Endodermal cell (in vitro differentiated cells): ENCODE measurements around the gene CSNK1E. TPM values are rescaled to one million over a fixed set of nuclear protein-coding genes. Genes with fewer than 3 reads are reported as not detected.

ENCODE experiments used
- DNase-seq: peaks from one replicate; pipeline ENCODE4 v3.0.0-alpha.2; 2017
- H3K27ac ChIP-seq: 2 replicates; pipeline ENCODE4 v1.5.1; 2013; ENCODE audit warnings: mild to moderate bottlenecking, low read depth, low read length, moderate library complexity
- H3K27me3 ChIP-seq: 2 replicates; pipeline ENCODE4 v1.6.1; 2013; ENCODE audit warnings: mild to moderate bottlenecking, low read length, moderate library complexity; ENCODE audit not compliant: insufficient read depth, control insufficient read depth, poor library complexity, severe bottlenecking
- H3K36me3 ChIP-seq: 2 replicates; pipeline ENCODE4 v1.7.0; 2013; ENCODE audit warnings: mild to moderate bottlenecking, low read length, moderate library complexity; ENCODE audit not compliant: control insufficient read depth, insufficient read depth
- H3K4me1 ChIP-seq: one replicate; pipeline ENCODE4 v1.7.0; 2013; ENCODE audit warnings: low read length; ENCODE audit not compliant: control insufficient read depth, insufficient read depth
- H3K4me3 ChIP-seq: 2 replicates; pipeline ENCODE4 v1.5.1; 2013; ENCODE audit warnings: mild to moderate bottlenecking, low read length, moderate library complexity
- H3K9ac ChIP-seq: 2 replicates; pipeline ENCODE4 v1.6.1; 2013; ENCODE audit warnings: mild to moderate bottlenecking, low read length, moderate library complexity; ENCODE audit not compliant: poor library complexity, severe bottlenecking; ENCODE audit errors: extremely low read depth
- H3K9me3 ChIP-seq: 2 replicates; pipeline ENCODE4 v1.6.1; 2013; ENCODE audit warnings: mild to moderate bottlenecking, low read length, moderate library complexity; ENCODE audit not compliant: control insufficient read depth
- H3K27ac Mint-ChIP-seq: 2 replicates; pipeline ENCODE4 v1.8.0; 2020; ENCODE audit warnings: mixed read lengths
- H3K27me3 Mint-ChIP-seq: 2 replicates; pipeline ENCODE4 v1.8.0; 2021; ENCODE audit warnings: mild to moderate bottlenecking, mixed read lengths; ENCODE audit not compliant: insufficient read depth
- H3K36me3 Mint-ChIP-seq: 2 replicates; pipeline ENCODE4 v1.8.0; 2020; ENCODE audit warnings: low read depth, mixed read lengths
- H3K4me1 Mint-ChIP-seq: 2 replicates; pipeline ENCODE4 v1.8.0; 2020; ENCODE audit warnings: mixed read lengths
- H3K4me3 Mint-ChIP-seq: 2 replicates; pipeline ENCODE4 v1.8.0; 2020; ENCODE audit warnings: mild to moderate bottlenecking, moderate library complexity, mixed read lengths
- H3K9me3 Mint-ChIP-seq: 2 replicates; pipeline ENCODE4 v1.8.0; 2020; ENCODE audit warnings: mild to moderate bottlenecking, mixed read lengths
- CTCF ChIP-seq: fragments of 200-600 bp; sonication (generic); conservative IDR thresholded peaks from 2 replicates; pipeline ENCODE4 v1.5.0; 2021; ENCODE audit warnings: antibody characterized with exemption, mild to moderate bottlenecking
- WGBS, 2 experiments: methylation state at CpG; one replicate each; pipeline versions ENCODE4 v1.1.5 to v1.1.7; 2013; ENCODE audit warnings: missing lambda C conversion rate in 2 of 2, mixed read lengths in 1 of 2; ENCODE audit not compliant: insufficient coverage in 1 of 2, insufficient read length in 1 of 2; 5-methylcytosine and 5-hydroxymethylcytosine counted together
- total RNA-seq, 2 donors: library from RNA; stranded (reverse); fragmentation: NEBNext Ultra II Directional in 1 of 2; extraction: Animal tissue kit (Norgen Biotek cat#: 25700) in 1 of 2; gene quantifications; 2 replicates in 1 of 2; 3 replicates in 1 of 2; pipeline ENCODE4 v1.2.1, GENCODE V29; 2021

CSNK1E gene
- total RNA-seq, 2 donors from 2014 or later, result 224 to 229 TPM

- H3K27me3 Mint-ChIP-seq, result peaks cover 2% of the 10 kb centered on the region
- TF ChIP-seq CTCF, result no peak
- H3K27ac ChIP-seq, result no peak overlapping the region
- H3K27ac Mint-ChIP-seq, result peak overlapping the region; percentile 55
- DNase-seq, result peak; percentile 67
- H3K4me3 ChIP-seq, result no peak overlapping the region
- H3K4me1 ChIP-seq, result no peaks in the 10 kb centered on the region
- H3K36me3 ChIP-seq, result no peaks in the 10 kb centered on the region
- H3K9ac ChIP-seq, result no peak overlapping the region
- no peaks in the 10 kb centered on the region for H3K9me3 ChIP-seq
- H3K27me3 ChIP-seq, result no peaks in the 10 kb centered on the region
- H3K9me3 Mint-ChIP-seq, result no peaks in the 10 kb centered on the region
- WGBS, 2 experiments, result 52 to 75% methylated on average over 3 to 6 of the region's 6 CpGs
- H3K36me3 Mint-ChIP-seq, result no peaks in the 10 kb centered on the region
- H3K4me1 Mint-ChIP-seq, result peaks cover 9% of the 10 kb centered on the region
- no peak overlapping the region for H3K4me3 Mint-ChIP-seq
These were observed 8.4 kb upstream of the CSNK1E start for GRCh38 chr22:38325587-38325986.

GRCh38 chr22:38320605-38321402 is 3.6 kb upstream of the CSNK1E start:
- H3K27ac Mint-ChIP-seq, result peak overlapping the region; percentile 64
- no peaks in the 10 kb centered on the region for H3K9me3 ChIP-seq
- H3K27me3 Mint-ChIP-seq, result no peaks in the 10 kb centered on the region
- no peak overlapping the region for H3K4me3 ChIP-seq
- no peaks in the 10 kb centered on the region for H3K9me3 Mint-ChIP-seq
- no peak overlapping the region for H3K9ac ChIP-seq
- peaks cover 13% of the 10 kb centered on the region for H3K4me1 ChIP-seq
- no peak overlapping the region for H3K4me3 Mint-ChIP-seq
- no peak overlapping the region for H3K27ac ChIP-seq
- peaks cover 31% of the 10 kb centered on the region for H3K4me1 Mint-ChIP-seq
- H3K36me3 Mint-ChIP-seq, result no peaks in the 10 kb centered on the region
- no peaks in the 10 kb centered on the region for H3K27me3 ChIP-seq
- H3K36me3 ChIP-seq, result no peaks in the 10 kb centered on the region
- TF ChIP-seq CTCF, result no peak
- DNase-seq, result no peak
- 90 to 94% methylated on average over 11 of the region's 11 CpGs for WGBS, 2 experiments

GRCh38 chr22:38318792-38319773 is 1.9 kb upstream of the CSNK1E start:
- H3K27me3 ChIP-seq, result no peaks in the 10 kb centered on the region
- H3K36me3 Mint-ChIP-seq, result peaks cover 2% of the 10 kb centered on the region
- peaks cover 21% of the 10 kb centered on the region for H3K4me1 ChIP-seq
- peaks cover 45% of the 10 kb centered on the region for H3K4me1 Mint-ChIP-seq
- H3K36me3 ChIP-seq, result peaks cover 2% of the 10 kb centered on the region
- no peak overlapping the region for H3K27ac ChIP-seq
- H3K9me3 ChIP-seq, result no peaks in the 10 kb centered on the region
- no peaks in the 10 kb centered on the region for H3K9me3 Mint-ChIP-seq
- peak overlapping the region; percentile 96 for H3K4me3 Mint-ChIP-seq
- DNase-seq, result peak; percentile 83
- peak overlapping the region; percentile 98 for H3K27ac Mint-ChIP-seq
- H3K9ac ChIP-seq, result peak overlapping the region; percentile 44
- H3K27me3 Mint-ChIP-seq, result no peaks in the 10 kb centered on the region
- WGBS, 2 experiments, result 70 to 93% methylated on average over 4 to 14 of the region's 14 CpGs
- H3K4me3 ChIP-seq, result peak overlapping the region; percentile 25
- no peak for TF ChIP-seq CTCF
